Peyer's patch (tissue), 4 donors: ENCODE results near the gene MMEL1. TPM values are rescaled to one million over a fixed set of nuclear protein-coding genes. Genes with fewer than 3 reads are reported as not detected.

ENCODE experiments used
- DNase-seq, 3 donors: peaks; one replicate each; pipeline ENCODE4 v3.0.0-alpha.2; 2017 to 2019
- H3K27ac ChIP-seq, 4 donors: fragments of 200-600 bp; sonication (generic); one replicate each; pipeline ENCODE4 v1.5.1; 2016 to 2019
- H3K27me3 ChIP-seq, 2 donors: fragments of 200-600 bp; sonication (generic); one replicate each; pipeline ENCODE4 v1.5.1; 2019
- H3K36me3 ChIP-seq, 3 donors: fragments of 200-600 bp; sonication (generic); one replicate each; pipeline ENCODE4 v1.5.1; 2016 to 2019
- H3K4me1 ChIP-seq, 4 donors: fragments of 200-600 bp; sonication (generic); one replicate each; pipeline ENCODE4 v1.5.1; 2016 to 2019
- H3K4me3 ChIP-seq, 4 donors: fragments of 200-600 bp; sonication (generic); 1 replicate in 3 of 4; 2 replicates in 1 of 4; pipeline ENCODE4 v1.5.1; 2016 to 2019; ENCODE audit warnings: mild to moderate bottlenecking in 1 of 4
- H3K9me3 ChIP-seq, 4 donors: fragments of 200-600 bp; sonication (generic); one replicate each; pipeline ENCODE4 v1.5.1; 2016 to 2019; ENCODE audit warnings: mild to moderate bottlenecking in 1 of 4
- POLR2A ChIP-seq, 2 donors: fragments of 450-650 bp; IDR thresholded peaks; one replicate each; pipeline ENCODE4 v1.5.1; 2017; ENCODE audit warnings: antibody characterized with exemption in 2 of 2, mild to moderate bottlenecking in 2 of 2, moderate library complexity in 2 of 2
- total RNA-seq, 4 donors: library from RNA; depleted of rRNA; stranded (reverse); fragments of >200 nt; gene quantifications; one replicate each; pipeline ENCODE4 v1.1.0, GENCODE V29; 2016
- TF ChIP-seq, protein P1 (sequence below), 6 experiments: fragments of 450-650 bp in 4 of 6; fragments of 200-600 bp in 2 of 6; sonication (generic) in 1 of 6; IDR thresholded peaks; one replicate each; pipeline ENCODE4 v1.5.1; 2017 to 2019; ENCODE audit warnings: antibody characterized with exemption in 6 of 6, mild to moderate bottlenecking in 3 of 6, moderate library complexity in 1 of 6

The MMEL1 gene
- total RNA-seq, 4 donors from 2014 or later = 7.4 to 51.7 (median 27.4) TPM

DNA sequence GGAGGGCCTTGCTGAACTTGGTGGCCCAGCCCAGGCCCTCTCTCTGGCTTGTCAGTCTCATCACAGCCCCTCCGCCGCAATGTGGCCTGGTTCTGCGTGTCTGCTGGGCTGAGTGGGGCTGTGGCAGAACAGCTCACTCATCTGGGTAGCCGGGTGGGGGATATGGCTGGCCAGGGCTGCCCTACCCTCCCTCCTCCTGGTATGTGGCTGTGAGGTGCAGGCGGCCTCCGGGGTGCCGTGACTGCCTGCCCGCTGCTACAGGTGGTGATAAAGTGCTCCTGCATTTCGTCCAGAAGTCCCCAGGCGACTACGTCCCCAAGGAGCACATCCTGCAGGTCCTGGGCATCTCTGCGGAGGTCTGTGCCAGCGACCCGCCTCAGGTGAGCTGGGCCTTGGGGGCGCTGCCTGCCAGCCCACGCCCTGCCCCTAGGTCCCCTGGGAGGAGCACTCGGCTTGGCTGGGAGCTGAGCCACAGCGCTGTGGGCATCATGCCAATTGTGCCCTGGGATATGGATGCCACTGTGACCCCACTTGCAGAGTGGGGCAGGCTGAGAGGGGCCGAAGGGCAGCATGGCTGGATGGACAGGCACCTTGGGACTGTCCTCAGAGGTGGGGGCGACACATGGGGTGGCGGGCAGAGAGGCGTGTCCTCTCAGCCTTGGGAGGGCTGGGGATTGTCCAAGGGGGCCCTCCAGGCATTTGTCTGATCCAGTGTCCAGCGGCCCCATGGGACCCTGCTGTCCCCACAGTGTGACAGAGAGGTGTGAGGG, 44.0 kb downstream of the MMEL1 start:
- peaks cover 0 to 14% (median 0%) of the 10 kb centered on the region in 3 donors for H3K36me3 ChIP-seq
- no peak for DNase-seq
- H3K4me3 ChIP-seq = no peak overlapping the region
- no peak overlapping the region for H3K27ac ChIP-seq
- H3K4me1 ChIP-seq = peaks cover 0 to 49% (median 18%) of the 10 kb centered on the region in 4 donors
- TF ChIP-seq, protein P1, sequence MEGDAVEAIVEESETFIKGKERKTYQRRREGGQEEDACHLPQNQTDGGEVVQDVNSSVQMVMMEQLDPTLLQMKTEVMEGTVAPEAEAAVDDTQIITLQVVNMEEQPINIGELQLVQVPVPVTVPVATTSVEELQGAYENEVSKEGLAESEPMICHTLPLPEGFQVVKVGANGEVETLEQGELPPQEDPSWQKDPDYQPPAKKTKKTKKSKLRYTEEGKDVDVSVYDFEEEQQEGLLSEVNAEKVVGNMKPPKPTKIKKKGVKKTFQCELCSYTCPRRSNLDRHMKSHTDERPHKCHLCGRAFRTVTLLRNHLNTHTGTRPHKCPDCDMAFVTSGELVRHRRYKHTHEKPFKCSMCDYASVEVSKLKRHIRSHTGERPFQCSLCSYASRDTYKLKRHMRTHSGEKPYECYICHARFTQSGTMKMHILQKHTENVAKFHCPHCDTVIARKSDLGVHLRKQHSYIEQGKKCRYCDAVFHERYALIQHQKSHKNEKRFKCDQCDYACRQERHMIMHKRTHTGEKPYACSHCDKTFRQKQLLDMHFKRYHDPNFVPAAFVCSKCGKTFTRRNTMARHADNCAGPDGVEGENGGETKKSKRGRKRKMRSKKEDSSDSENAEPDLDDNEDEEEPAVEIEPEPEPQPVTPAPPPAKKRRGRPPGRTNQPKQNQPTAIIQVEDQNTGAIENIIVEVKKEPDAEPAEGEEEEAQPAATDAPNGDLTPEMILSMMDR (IDR thresholded peaks at IDR 0.05) = no peak
- TF ChIP-seq POLR2A (IDR thresholded peaks at IDR 0.05) = no peak
- no peaks in the 10 kb centered on the region for H3K9me3 ChIP-seq
- H3K27me3 ChIP-seq = no peaks in the 10 kb centered on the region

- H3K4me3 ChIP-seq = peak overlapping the region in 3 of 4 donors; percentile 82 to 94 (median 84)
- TF ChIP-seq, protein P1 (IDR thresholded peaks at IDR 0.05) = no peak
- TF ChIP-seq POLR2A (IDR thresholded peaks at IDR 0.05) = no peak
- H3K36me3 ChIP-seq = peaks cover 0 to 14% (median 0%) of the 10 kb centered on the region in 3 donors
- peak overlapping the region in 2 of 4 donors; percentile 38 to 100 for H3K27ac ChIP-seq
- H3K9me3 ChIP-seq = no peaks in the 10 kb centered on the region
- no peaks in the 10 kb centered on the region for H3K27me3 ChIP-seq
- peaks cover 0 to 48% (median 22%) of the 10 kb centered on the region in 4 donors for H3K4me1 ChIP-seq
- no peak for DNase-seq
Observed at GRCh38 chr1:2587860-2588571, 44.8 kb downstream of the MMEL1 start.

- Histone ChIP-seq H3K27me3 (no peaks in the 10 kb centered on the region), H3K4me3 (peak overlapping the region; percentile 78 to 94 (median 83)), H3K9me3 (no peaks in the 10 kb centered on the region), H3K27ac (peak overlapping the region; percentile 97 to 100 (median 99)), H3K4me1 (peaks cover 0 to 41% (median 22%) of the 10 kb centered on the region in 4 donors), H3K36me3 (peaks cover 0 to 14% (median 0%) of the 10 kb centered on the region in 3 donors)
- DNase-seq = peak in 2 of 3 donors; percentile 33 to 69
- peak in 1 of 2 donors; percentile 7 for TF ChIP-seq POLR2A (IDR thresholded peaks at IDR 0.05)
- TF ChIP-seq, protein P1 (IDR thresholded peaks at IDR 0.05) = no peak
Observed at GRCh38 chr1:2587071-2587859, 45.6 kb downstream of the MMEL1 start.

- H3K27ac ChIP-seq = peak within 1 kb of the TSS; percentile 97 to 100 (median 99)
- DNase-seq = peak; percentile 97 to 100 (median 99)
- no peaks in the 10 kb centered on the region for H3K9me3 ChIP-seq
- peak within 1 kb of the TSS; percentile 78 to 94 (median 83) for H3K4me3 ChIP-seq
- H3K4me1 ChIP-seq = peaks cover 0 to 41% (median 22%) of the 10 kb centered on the region in 4 donors
- H3K36me3 ChIP-seq = peaks cover 0 to 14% (median 0%) of the 10 kb centered on the region in 3 donors
- no peaks in the 10 kb centered on the region for H3K27me3 ChIP-seq
- TF ChIP-seq, protein P1 (IDR thresholded peaks at IDR 0.05) = no peak
- peak; percentile 90 to 95 for TF ChIP-seq POLR2A (IDR thresholded peaks at IDR 0.05)
Observed at GRCh38 chr1:2586154-2587070, 46.4 kb downstream of the MMEL1 start, which contains the start of gene PRXL2B. Gene PRXL2B (plus strand): TSS chr1:2586777. CDS start chr1:2586886, 109 bp downstream.
